ENCODE results near the gene KCTD11. TPM values are rescaled to one million over a fixed set of nuclear protein-coding genes. Genes with fewer than 3 reads are reported as not detected.
A peak's percentile ranks its signal among the peaks of the same experiment; 100 is the strongest.

KCTD11 gene
- total RNA-seq, 1 donor from 2014 or later = 8.9 TPM

GRCh38 chr17:7403977-7404736 lies 52.2 kb downstream of the KCTD11 start, which contains the start of gene TMEM256:
Gene TMEM256, minus strand, starts transcription at chr17:7404097. Its CDS starts 13 bp downstream, at chr17:7404084.
- DNase-seq = peak; percentile 98
- intact Hi-C loops (cut with DNase I) = no loop called here
- H3K36me3 ChIP-seq = no peaks in the 10 kb centered on the region
- no peaks in the 10 kb centered on the region for H3K27me3 ChIP-seq
- ATAC-seq = peak; percentile 94
- peaks cover 10% of the 10 kb centered on the region for H3K4me1 ChIP-seq
- no peaks in the 10 kb centered on the region for H3K9me3 ChIP-seq
- H3K27ac ChIP-seq = peak within 1 kb of the TSS; percentile 78
- no peak for TF ChIP-seq CTCF (IDR thresholded peaks at IDR 0.05)
- peak within 1 kb of the TSS; percentile 64 for H3K4me3 ChIP-seq

Other genes with a start within 250 kb of the KCTD11 start
- 1.3 TPM for gene ASGR2, start 237.3 kb upstream of the KCTD11 start, total RNA-seq
- 4.3 TPM for gene ASGR1, start 172.8 kb upstream of the KCTD11 start, total RNA-seq
- 30.7 TPM for gene DLG4, start 132.3 kb upstream of the KCTD11 start, total RNA-seq
- 544 TPM for gene ACADVL, start 132.2 kb upstream of the KCTD11 start, total RNA-seq
- gene DVL2, start 117.6 kb upstream of the KCTD11 start, total RNA-seq = 41.0 TPM
- gene PHF23, start 112.7 kb upstream of the KCTD11 start, total RNA-seq = 36.9 TPM
- gene GABARAP, start 109.7 kb upstream of the KCTD11 start, total RNA-seq = 547 TPM
- 141 TPM for gene CTDNEP1, start 100.4 kb upstream of the KCTD11 start, total RNA-seq
- gene ELP5, start 99.9 kb upstream of the KCTD11 start, total RNA-seq = 35.0 TPM
- gene CLDN7, start 89.7 kb upstream of the KCTD11 start, total RNA-seq = 117 TPM
- gene SLC2A4, start 70.4 kb upstream of the KCTD11 start, total RNA-seq = 1.6 TPM
- not detected for gene YBX2, start 57.5 kb upstream of the KCTD11 start, total RNA-seq
- gene EIF5A, start 44.5 kb upstream of the KCTD11 start, total RNA-seq = 241 TPM
- gene GPS2, start 36.8 kb upstream of the KCTD11 start, total RNA-seq = 62.9 TPM
- gene NEURL4, start 22.8 kb upstream of the KCTD11 start, total RNA-seq = 37.6 TPM
- 23.2 TPM for gene ACAP1, start 15.6 kb upstream of the KCTD11 start, total RNA-seq
- not detected for gene TMEM95, start 3.0 kb downstream of the KCTD11 start, total RNA-seq
- 5.8 TPM for gene TNK1, start 28.9 kb downstream of the KCTD11 start, total RNA-seq
- gene PLSCR3, start 42.4 kb downstream of the KCTD11 start, total RNA-seq = 30.3 TPM
- 45.2 TPM for gene TMEM256, start 51.9 kb downstream of the KCTD11 start, total RNA-seq
- 11.7 TPM for gene NLGN2, start 55.7 kb downstream of the KCTD11 start, total RNA-seq
- gene SPEM1, start 68.2 kb downstream of the KCTD11 start, total RNA-seq = not detected
- not detected for gene SPEM2, start 73.5 kb downstream of the KCTD11 start, total RNA-seq
- gene SPEM3, start 76.7 kb downstream of the KCTD11 start, total RNA-seq = not detected
- 7.4 TPM for gene TMEM102, start 83.3 kb downstream of the KCTD11 start, total RNA-seq
- 1.1 TPM for gene FGF11, start 87.3 kb downstream of the KCTD11 start, total RNA-seq
- gene CHRNB1, start 92.9 kb downstream of the KCTD11 start, total RNA-seq = 10.1 TPM
- gene ZBTB4, start 127.5 kb downstream of the KCTD11 start, total RNA-seq = 84.7 TPM
- gene SLC35G6, start 129.3 kb downstream of the KCTD11 start, total RNA-seq = not detected
- gene POLR2A, start 132.2 kb downstream of the KCTD11 start, total RNA-seq = 105 TPM
- 75.7 TPM for gene TNFSF12, start 196.9 kb downstream of the KCTD11 start, total RNA-seq
- gene TNFSF13, start 206.6 kb downstream of the KCTD11 start, total RNA-seq = 101 TPM
- gene SENP3, start 209.8 kb downstream of the KCTD11 start, total RNA-seq = 57.6 TPM
- gene CD68, start 227.5 kb downstream of the KCTD11 start, total RNA-seq = 398 TPM
- 58.2 TPM for gene MPDU1, start 231.7 kb downstream of the KCTD11 start, total RNA-seq
- gene SOX15, start 237.9 kb downstream of the KCTD11 start, total RNA-seq = 0.67 TPM